Measurements from ENCODE around the gene DIPK1C.

DIPK1C gene

GRCh38 chr18:74454279-74454751 lies 2.8 kb downstream of the DIPK1C start:
- no peak for FAIRE-seq
- no peak for DNase-seq (ENCODE audit: insufficient read length, low spot score)

GRCh38 chr18:74453642-74454198 lies 3.4 kb downstream of the DIPK1C start:
- no peak for DNase-seq (ENCODE audit: insufficient read length, low spot score)
- no peak for FAIRE-seq

- FAIRE-seq, result no peak
- no peak for DNase-seq (ENCODE audit: insufficient read length, low spot score)
These were observed 4.0 kb downstream of the DIPK1C start for GRCh38 chr18:74453016-74453566.

GRCh38 chr18:74451148-74451547 lies 6.0 kb downstream of the DIPK1C start:
- DNase-seq (ENCODE audit: insufficient read length, low spot score) (no peak), FAIRE-seq (no peak)

GRCh38 chr18:74450626-74451025 lies 6.5 kb downstream of the DIPK1C start:
- no peak for FAIRE-seq
- no peak for DNase-seq (ENCODE audit: insufficient read length, low spot score)

GRCh38 chr18:74447404-74448152 lies 9.5 kb downstream of the DIPK1C start:
- FAIRE-seq (no peak), DNase-seq (ENCODE audit: insufficient read length, low spot score) (no peak)

- no peak for DNase-seq (ENCODE audit: insufficient read length, low spot score)
- no peak for FAIRE-seq
These were observed 10.3 kb downstream of the DIPK1C start for GRCh38 chr18:74446631-74447403.

- no peak for FAIRE-seq
- DNase-seq (ENCODE audit: insufficient read length, low spot score), result no peak
These were observed 10.9 kb downstream of the DIPK1C start for GRCh38 chr18:74446178-74446577.

GRCh38 chr18:74445585-74445984 lies 11.5 kb downstream of the DIPK1C start:
- no peak for FAIRE-seq
- no peak for DNase-seq (ENCODE audit: insufficient read length, low spot score)

GRCh38 chr18:74444104-74444503 lies 13.0 kb downstream of the DIPK1C start:
- FAIRE-seq (no peak), DNase-seq (ENCODE audit: insufficient read length, low spot score) (no peak)

GRCh38 chr18:74440808-74441427 lies 16.2 kb downstream of the DIPK1C start:
- DNase-seq (ENCODE audit: insufficient read length, low spot score) (no peak), FAIRE-seq (no peak)

GRCh38 chr18:74438091-74438490 lies 19.0 kb downstream of the DIPK1C start:
- FAIRE-seq (no peak), DNase-seq (ENCODE audit: insufficient read length, low spot score) (no peak)

GRCh38 chr18:74436158-74436769 lies 20.8 kb downstream of the DIPK1C start:
- FAIRE-seq, result no peak
- DNase-seq (ENCODE audit: insufficient read length, low spot score), result no peak

GRCh38 chr18:74435740-74436139 lies 21.4 kb downstream of the DIPK1C start:
- no peak for FAIRE-seq
- DNase-seq (ENCODE audit: insufficient read length, low spot score), result no peak

GRCh38 chr18:74434466-74434865 lies 22.6 kb downstream of the DIPK1C start:
- FAIRE-seq, result no peak
- no peak for DNase-seq (ENCODE audit: insufficient read length, low spot score)

- DNase-seq (ENCODE audit: insufficient read length, low spot score) (no peak), FAIRE-seq (no peak)
These were observed 26.1 kb downstream of the DIPK1C start for GRCh38 chr18:74430806-74431571.

- FAIRE-seq, result no peak
- no peak for DNase-seq (ENCODE audit: insufficient read length, low spot score)
These were observed 26.9 kb downstream of the DIPK1C start for GRCh38 chr18:74430231-74430630.

- DNase-seq (ENCODE audit: insufficient read length, low spot score) (no peak), FAIRE-seq (no peak)
These were observed 28.0 kb downstream of the DIPK1C start for GRCh38 chr18:74429096-74429495.

- DNase-seq (ENCODE audit: insufficient read length, low spot score), result no peak
- no peak for FAIRE-seq
These were observed 29.5 kb downstream of the DIPK1C start for GRCh38 chr18:74427442-74428112.
